HFF-Myc (cell line): ENCODE data around the gene SDSL.

Experiments
- DNase-seq: peaks from one replicate; pipeline ENCODE4 v3.0.0-alpha.2; 2011; ENCODE audit warnings: low read depth; ENCODE audit errors: extremely low read depth
- H3K4me3 ChIP-seq: replicated peaks from 2 replicates; pipeline ENCODE4 v1.5.1; 2011; ENCODE audit warnings: low read depth, mild to moderate bottlenecking, control low read depth, low read length
- TF ChIP-seq, protein P1 (sequence below): IDR thresholded peaks from 2 replicates; pipeline ENCODE4 v1.5.1; 2012; ENCODE audit warnings: mild to moderate bottlenecking, low read depth, low read length, control low read depth; ENCODE audit errors: missing control alignments

Gene SDSL

GRCh38 chr12:113384778-113385177 is 37.4 kb upstream of the SDSL start:
- TF ChIP-seq, protein P1, sequence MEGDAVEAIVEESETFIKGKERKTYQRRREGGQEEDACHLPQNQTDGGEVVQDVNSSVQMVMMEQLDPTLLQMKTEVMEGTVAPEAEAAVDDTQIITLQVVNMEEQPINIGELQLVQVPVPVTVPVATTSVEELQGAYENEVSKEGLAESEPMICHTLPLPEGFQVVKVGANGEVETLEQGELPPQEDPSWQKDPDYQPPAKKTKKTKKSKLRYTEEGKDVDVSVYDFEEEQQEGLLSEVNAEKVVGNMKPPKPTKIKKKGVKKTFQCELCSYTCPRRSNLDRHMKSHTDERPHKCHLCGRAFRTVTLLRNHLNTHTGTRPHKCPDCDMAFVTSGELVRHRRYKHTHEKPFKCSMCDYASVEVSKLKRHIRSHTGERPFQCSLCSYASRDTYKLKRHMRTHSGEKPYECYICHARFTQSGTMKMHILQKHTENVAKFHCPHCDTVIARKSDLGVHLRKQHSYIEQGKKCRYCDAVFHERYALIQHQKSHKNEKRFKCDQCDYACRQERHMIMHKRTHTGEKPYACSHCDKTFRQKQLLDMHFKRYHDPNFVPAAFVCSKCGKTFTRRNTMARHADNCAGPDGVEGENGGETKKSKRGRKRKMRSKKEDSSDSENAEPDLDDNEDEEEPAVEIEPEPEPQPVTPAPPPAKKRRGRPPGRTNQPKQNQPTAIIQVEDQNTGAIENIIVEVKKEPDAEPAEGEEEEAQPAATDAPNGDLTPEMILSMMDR = no peak
- no peak overlapping the region for H3K4me3 ChIP-seq
- DNase-seq = no peak

GRCh38 chr12:113385282-113385882 is 36.8 kb upstream of the SDSL start:
- no peak for DNase-seq
- TF ChIP-seq, protein P1 = no peak

DNA sequence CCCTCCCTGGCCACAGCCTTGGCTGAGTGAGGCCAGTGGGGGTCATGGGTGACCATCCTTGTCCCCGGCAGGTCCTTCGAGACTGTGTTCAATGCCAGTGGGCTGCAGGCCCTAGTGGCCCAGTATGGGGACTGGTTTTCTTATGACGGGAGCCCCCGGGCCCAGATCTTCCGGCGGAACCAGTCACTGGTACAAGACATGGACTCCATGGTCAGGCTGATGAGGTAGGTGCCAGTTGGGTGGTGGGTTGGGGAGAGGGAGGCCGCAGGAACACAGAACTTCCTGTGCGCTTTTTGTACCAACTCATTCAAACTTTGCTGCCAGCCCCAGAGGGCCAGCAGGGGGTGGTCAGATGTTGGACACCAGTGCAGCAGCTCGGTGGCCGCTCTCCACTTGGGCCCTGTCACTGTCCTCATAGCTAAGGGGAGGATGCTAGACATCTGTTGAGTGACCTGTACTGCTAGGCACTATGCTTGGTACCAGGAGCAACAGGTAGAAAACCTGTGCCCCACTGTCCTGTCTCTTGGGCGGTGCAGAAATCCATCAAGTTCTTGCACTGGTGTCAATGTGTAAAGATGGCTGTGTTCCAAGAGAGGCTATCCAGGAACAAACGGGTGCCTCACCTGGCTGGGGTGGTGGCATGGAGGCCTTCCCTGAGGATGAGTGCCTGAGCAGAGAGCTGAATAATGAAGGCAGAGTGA is 35.2 kb upstream of the SDSL start:
- DNase-seq = no peak
- H3K4me3 ChIP-seq = no peak overlapping the region
- TF ChIP-seq, protein P1 = no peak

More at GRCh38 chr12:113385282-113385882, 36.8 kb upstream of the SDSL start:
- H3K4me3 ChIP-seq = no peak overlapping the region

DNA sequence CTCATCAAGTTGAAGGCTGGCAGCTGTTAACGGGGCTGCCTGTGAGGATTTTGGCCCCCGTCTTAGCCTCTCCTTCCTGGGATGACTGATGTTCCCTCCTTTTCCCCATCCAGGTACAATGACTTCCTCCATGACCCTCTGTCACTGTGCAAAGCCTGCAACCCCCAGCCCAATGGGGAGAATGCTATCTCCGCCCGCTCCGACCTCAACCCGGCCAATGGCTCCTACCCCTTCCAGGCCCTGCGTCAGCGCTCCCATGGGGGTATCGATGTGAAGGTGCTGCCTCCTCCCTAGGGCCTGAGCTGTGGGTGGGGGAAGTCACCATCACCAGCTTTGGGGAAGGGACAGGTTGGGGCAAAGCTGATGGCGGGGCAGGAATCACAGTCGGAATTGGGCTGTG is 34.5 kb upstream of the SDSL start:
- no peak for DNase-seq
- TF ChIP-seq, protein P1 = no peak

GRCh38 chr12:113388351-113388750 is 33.8 kb upstream of the SDSL start:
- no peak for DNase-seq
- H3K4me3 ChIP-seq = no peak overlapping the region
- TF ChIP-seq, protein P1 = no peak

More for the DNA sequence above, 34.5 kb upstream of the SDSL start:
- H3K4me3 ChIP-seq = no peak overlapping the region

DNA sequence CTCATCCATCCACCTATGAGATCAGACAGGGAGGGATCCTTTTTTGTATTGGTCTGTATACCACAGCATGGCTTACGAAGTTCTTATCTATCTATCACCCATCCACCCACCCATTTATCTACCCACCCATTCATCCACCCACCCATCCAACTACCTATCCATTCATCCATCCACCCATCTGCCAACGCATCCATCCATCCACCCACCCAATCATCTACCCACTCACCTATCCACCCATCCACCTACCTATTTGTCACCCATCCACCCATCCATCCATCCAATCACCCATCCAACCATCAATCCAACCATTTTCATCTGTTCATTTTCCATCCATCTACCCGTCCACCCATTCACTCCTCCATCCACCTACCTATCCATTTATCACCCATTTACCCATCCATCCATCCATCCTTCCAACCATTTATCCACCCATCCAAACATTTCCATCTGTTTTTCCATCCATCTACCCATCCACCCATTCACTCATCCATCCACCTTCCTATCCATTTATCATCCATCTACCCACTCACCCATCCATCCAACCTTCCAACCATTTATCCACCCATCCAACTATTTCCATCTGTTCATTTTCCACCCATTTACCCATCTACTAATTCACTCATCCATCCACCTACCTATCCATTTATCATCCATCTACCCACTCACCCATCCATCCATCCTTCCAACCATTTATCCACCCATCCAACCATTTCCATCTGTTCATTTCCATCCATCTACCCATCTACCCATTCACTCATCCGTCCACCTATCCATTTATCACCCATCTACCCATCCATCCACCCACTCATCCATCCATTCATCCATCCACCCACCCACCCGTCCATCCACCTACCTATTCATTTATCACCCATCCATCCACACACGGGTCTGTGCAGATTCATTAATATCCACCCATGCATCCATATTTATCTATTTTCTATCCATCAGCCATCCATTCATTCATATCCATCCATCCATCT is 31.8 kb upstream of the SDSL start:
- TF ChIP-seq, protein P1 = no peak
- H3K4me3 ChIP-seq = no peak overlapping the region
- no peak for DNase-seq
